IMR-90 (cell line): Measurements from ENCODE around the gene AHR. TPM values are rescaled to one million over a fixed set of nuclear protein-coding genes. Genes with fewer than 3 reads are reported as not detected.
A peak's percentile ranks its signal among the peaks of the same experiment; 100 is the strongest.

Experiments used
- ATAC-seq: fragments of 200-7000 bp; cut with Tn5 transposase; 2 replicates; pipeline ENCODE4 v1.9.1; 2020; ENCODE audit warnings: low read depth, mild to moderate bottlenecking, moderate library complexity
- BruUV-seq: library from RNA; stranded (reverse); fragments of 400-500 nt; replicated peaks from 2 replicates; lab custom pipeline; 2021; lab: Mats Ljungman, UMichigan
- CTCF ChIA-PET: fragments of 300-600 bp; formaldehyde crosslinking; extraction: SDS; loops from one replicate; lab custom pipeline; 2021; ENCODE audit warnings: antibody characterized with exemption; lab: Yijun Ruan, JAX
- POLR2A ChIA-PET: fragments of 300-600 bp; sonication (Branson Sonifier 250); formaldehyde crosslinking; loops from one replicate; lab custom pipeline; 2022; ENCODE audit warnings: antibody characterized with exemption; ENCODE audit not compliant: unreplicated experiment; lab: Charles Lee
- DNase-seq: peaks from one replicate; pipeline ENCODE4 v3.0.0; 2013
- H2AFZ ChIP-seq: replicated peaks from 2 replicates; pipeline ENCODE3; 2013; ENCODE audit warnings: low read length, mild to moderate bottlenecking; ENCODE audit not compliant: poor library complexity
- H2AK5ac ChIP-seq: 2 replicates; pipeline ENCODE4 v1.6.1; 2013; ENCODE audit warnings: low read depth, low read length, inconsistent platforms
- H2AK9ac ChIP-seq: replicated peaks from 2 replicates; pipeline ENCODE3; 2013; ENCODE audit warnings: mild to moderate bottlenecking, low read depth, low read length, moderate library complexity; ENCODE audit not compliant: poor library complexity
- H2BK120ac ChIP-seq: 2 replicates; pipeline ENCODE4 v1.6.1; 2013; ENCODE audit warnings: low read depth, low read length, inconsistent platforms
- H2BK15ac ChIP-seq: 3 replicates; pipeline ENCODE4 v1.6.1; 2013; ENCODE audit warnings: low read depth, low read length, inconsistent platforms
- H2BK20ac ChIP-seq: 2 replicates; pipeline ENCODE4 v1.6.1; 2013; ENCODE audit warnings: low read depth, mild to moderate bottlenecking, inconsistent platforms, low read length, moderate library complexity
- H2BK5ac ChIP-seq: 2 replicates; pipeline ENCODE4 v1.6.1; 2013; ENCODE audit warnings: mild to moderate bottlenecking, low read depth, low read length, inconsistent platforms; ENCODE audit not compliant: poor library complexity, severe bottlenecking
- H3K14ac ChIP-seq: replicated peaks from 2 replicates; pipeline ENCODE4 v1.6.1; 2013; ENCODE audit warnings: low read depth, low read length, inconsistent platforms
- H3K18ac ChIP-seq: 2 replicates; pipeline ENCODE4 v1.6.1; 2013; ENCODE audit warnings: low read depth, low read length, control low read depth
- H3K23ac ChIP-seq: 2 replicates; pipeline ENCODE4 v1.6.1; 2013; ENCODE audit warnings: low read depth, low read length, inconsistent platforms
- H3K27ac ChIP-seq: 2 replicates; pipeline ENCODE4 v1.5.1; 2013; ENCODE audit warnings: mild to moderate bottlenecking, control low read depth, low read length; ENCODE audit not compliant: insufficient read depth
- H3K27me3 ChIP-seq: 2 replicates; pipeline ENCODE4 v1.6.1; 2013; ENCODE audit warnings: low read length; ENCODE audit not compliant: control insufficient read depth, insufficient read depth
- H3K36me3 ChIP-seq: 2 replicates; pipeline ENCODE4 v1.6.1; 2013; ENCODE audit warnings: low read length, mixed read lengths; ENCODE audit not compliant: control insufficient read depth, insufficient read depth
- H3K4ac ChIP-seq: 2 replicates; pipeline ENCODE4 v1.6.1; 2013; ENCODE audit warnings: low read depth, low read length, inconsistent platforms
- H3K4me1 ChIP-seq: 2 replicates; pipeline ENCODE4 v1.6.1; 2013; ENCODE audit warnings: low read length, mixed read lengths; ENCODE audit not compliant: control insufficient read depth, insufficient read depth
- H3K4me2 ChIP-seq: 2 replicates; pipeline ENCODE4 v1.6.1; 2013; ENCODE audit warnings: low read depth, mild to moderate bottlenecking, control low read depth, low read length, moderate library complexity
- H3K4me3 ChIP-seq: 2 replicates; pipeline ENCODE4 v1.5.1; 2013; ENCODE audit warnings: low read depth, mild to moderate bottlenecking, control low read depth, low read length, moderate library complexity; ENCODE audit not compliant: insufficient read depth
- H3K56ac ChIP-seq: 2 replicates; pipeline ENCODE4 v1.6.1; 2013; ENCODE audit warnings: low read length, inconsistent platforms; ENCODE audit not compliant: insufficient read depth; ENCODE audit errors: extremely low read depth
- H3K79me1 ChIP-seq, 2 experiments: 2 replicates each; pipeline ENCODE4 v1.6.1; 2013; ENCODE audit warnings: low read length in 2 of 2, inconsistent platforms in 1 of 2, low read depth in 1 of 2
- H3K9ac ChIP-seq: 2 replicates; pipeline ENCODE4 v1.6.1; 2013; ENCODE audit warnings: low read depth, low read length, control low read depth
- H3K9me1 ChIP-seq: 2 replicates; pipeline ENCODE4 v1.6.1; 2013; ENCODE audit warnings: low read length, inconsistent platforms; ENCODE audit not compliant: insufficient read depth
- H3K9me3 ChIP-seq: 2 replicates; pipeline ENCODE4 v1.6.1; 2013; ENCODE audit warnings: low read length; ENCODE audit not compliant: control insufficient read depth, insufficient read depth
- H4K20me1 ChIP-seq: 2 replicates; pipeline ENCODE4 v1.6.1; 2013; ENCODE audit warnings: low read length, inconsistent platforms; ENCODE audit not compliant: insufficient read depth
- H4K5ac ChIP-seq: 2 replicates; pipeline ENCODE4 v1.6.1; 2013; ENCODE audit warnings: mild to moderate bottlenecking, low read depth, low read length, control low read depth
- H4K8ac ChIP-seq, 2 experiments: 2 replicates each; pipeline ENCODE4 v1.6.1; 2013; ENCODE audit warnings: low read depth in 2 of 2, low read length in 2 of 2, control low read depth in 1 of 2, inconsistent platforms in 1 of 2
- H4K91ac ChIP-seq: 2 replicates; pipeline ENCODE4 v1.6.1; 2013; ENCODE audit warnings: low read depth, low read length, inconsistent platforms; ENCODE audit not compliant: insufficient read depth
- BHLHE40 ChIP-seq: fragments of 150-350 bp; IDR thresholded peaks from 2 replicates; pipeline ENCODE4 v1.6.1; 2016; ENCODE audit warnings: mild to moderate bottlenecking, low read depth, low read length
- CEBPB ChIP-seq: IDR thresholded peaks from 2 replicates; pipeline ENCODE4 v1.6.1; 2012; ENCODE audit warnings: low read depth, low read length, improper control_type of control experiment
- FOS ChIP-seq: fragments of 150-350 bp; IDR thresholded peaks from 2 replicates; pipeline ENCODE4 v1.6.1; 2016; ENCODE audit warnings: low read depth, low read length
- MAFK ChIP-seq: IDR thresholded peaks from 2 replicates; pipeline ENCODE4 v1.6.1; 2012; ENCODE audit warnings: low read depth, low read length, improper control_type of control experiment
- MAZ ChIP-seq: IDR thresholded peaks from 2 replicates; pipeline ENCODE4 v1.6.1; 2012; ENCODE audit warnings: low read depth, mild to moderate bottlenecking, low read length, improper control_type of control experiment, moderate library complexity, borderline replicate concordance
- MXI1 ChIP-seq: IDR thresholded peaks from 2 replicates; pipeline ENCODE4 v1.6.1; 2012; ENCODE audit warnings: low read depth, mild to moderate bottlenecking, low read length, moderate library complexity, borderline replicate concordance
- POLR2A ChIP-seq: IDR thresholded peaks from 2 replicates; pipeline ENCODE4 v1.6.1; 2012; ENCODE audit warnings: mild to moderate bottlenecking, low read depth, low read length
- RAD21 ChIP-seq: IDR thresholded peaks from 2 replicates; pipeline ENCODE4 v1.6.1; 2012; ENCODE audit warnings: low read length, improper control_type of control experiment
- RCOR1 ChIP-seq: IDR thresholded peaks from 2 replicates; pipeline ENCODE4 v1.6.1; 2012; ENCODE audit warnings: mild to moderate bottlenecking, low read length, improper control_type of control experiment; ENCODE audit not compliant: insufficient replicate concordance
- RFX5 ChIP-seq: IDR thresholded peaks from 2 replicates; pipeline ENCODE4 v1.8.0; 2012; ENCODE audit warnings: low read depth, mild to moderate bottlenecking, low read length, moderate library complexity
- SMC3 ChIP-seq: fragments of 150-350 bp; IDR thresholded peaks from 2 replicates; pipeline ENCODE4 v1.6.1; 2016; ENCODE audit warnings: low read depth, mild to moderate bottlenecking, antibody characterized with exemption, low read length, moderate library complexity
- USF2 ChIP-seq: fragments of 150-350 bp; IDR thresholded peaks from 2 replicates; pipeline ENCODE4 v1.6.1; 2017; ENCODE audit warnings: mild to moderate bottlenecking, antibody characterized with exemption, low read length, low read depth
- WGBS, 2 experiments: methylation state at CpG; one replicate each; pipeline versions ENCODE4 v1.1.5 to v1.1.7; 2013; ENCODE audit warnings: missing lambda C conversion rate in 2 of 2; ENCODE audit not compliant: insufficient read length in 1 of 2; ENCODE audit errors: extremely low coverage in 2 of 2; 5-methylcytosine and 5-hydroxymethylcytosine counted together
- dilution Hi-C: fragments of 300-500 bp; cut with HindIII; formaldehyde crosslinking; loops from one replicate; pipeline ENCODE4 v1.14.3; 2018; ENCODE audit warnings: low sequenced_read_pairs; ENCODE audit not compliant: unreplicated experiment
- in situ Hi-C: fragments of 300-500 bp; cut with MboI; formaldehyde crosslinking; loops from 3 replicates; pipeline ENCODE4 v1.14.3; 2019; ENCODE audit warnings: low sequenced_read_pairs, inconsistent platforms, mixed read lengths
- intact Hi-C: fragments of 100-400 bp; cut with micrococcal nuclease; formaldehyde crosslinking; loops from 2 replicates; pipeline ENCODE4 v1.10.0; 2022
- polyA plus RNA-seq, 3 experiments: library from polyadenylated mRNA; depleted of rRNA; stranded (reverse); fragments of >200 nt; gene quantifications; 2 replicates each; pipeline ENCODE4 v1.2.3, GENCODE V29; 2012; ENCODE audit warnings: low replicate concordance in 1 of 3
- total RNA-seq: library from RNA; depleted of rRNA; stranded (reverse); fragments of >200 nt; gene quantifications from 2 replicates; pipeline ENCODE4 v1.2.3, GENCODE V29; 2012
- TF ChIP-seq, protein P1 (sequence below): conservative IDR thresholded peaks from 2 replicates; pipeline ENCODE4 v1.5.1; 2012; ENCODE audit warnings: mild to moderate bottlenecking, low read depth, low read length, improper control_type of control experiment
- TF ChIP-seq, protein P2 (sequence below): fragments of 150-350 bp; IDR thresholded peaks from 2 replicates; pipeline ENCODE4 v1.6.1; 2016; ENCODE audit warnings: low read depth, mild to moderate bottlenecking, low read length, moderate library complexity, borderline replicate concordance

The AHR gene
- total and polyA plus RNA-seq, 2 of the 4 experiments (the other 2 are of a cell fraction): 6.9 to 55.2 TPM

- dilution Hi-C loops: no loop called here
- CTCF ChIA-PET: no interaction called here
Observed at GRCh38 chr7:17357952-17358351, 59.5 kb downstream of the AHR start.

More at GRCh38 chr7:17357952-17358351, 59.5 kb downstream of the AHR start:
- Histone ChIP-seq H3K9me3 (peaks cover 4% of the 10 kb centered on the region), H4K20me1 (no peaks in the 10 kb centered on the region), H3K4me2 (no peak overlapping the region), H3K27ac (no peak overlapping the region), H2AK5ac (no peak overlapping the region), H4K91ac (no peak overlapping the region), H2BK20ac (no peak overlapping the region), H3K36me3 (no peaks in the 10 kb centered on the region), H2BK15ac (no peak overlapping the region), H3K23ac (no peak overlapping the region), H2AK9ac (no peak overlapping the region), H3K9ac (no peak overlapping the region), H4K5ac (no peak overlapping the region), H3K4me1 (peaks cover 2% of the 10 kb centered on the region; the same call in 1 of the 2 replicates), H3K4ac (no peak overlapping the region), H3K18ac (no peak overlapping the region), H3K79me1 (no peaks in the 10 kb centered on the region), H2AFZ (no peak overlapping the region), H3K9me1 (no peaks in the 10 kb centered on the region), H3K4me3 (no peak overlapping the region), H2BK120ac (no peak overlapping the region), H2BK5ac (no peak overlapping the region), H3K27me3 (no peaks in the 10 kb centered on the region), H3K14ac (no peak overlapping the region), H3K56ac (no peak overlapping the region), H4K8ac (no peak overlapping the region)
- in situ Hi-C loops: no loop called here
- BruUV-seq: no TSS peak
- POLR2A ChIA-PET: no interaction called here
- intact Hi-C loops: no loop called here
- DNase-seq: peak; percentile 26
- no peak for ATAC-seq
- TF ChIP-seq POLR2A: no peak
- no peak for TF ChIP-seq FOS
- no peak for TF ChIP-seq RFX5
- TF ChIP-seq MAFK: no peak
- TF ChIP-seq, protein P1, sequence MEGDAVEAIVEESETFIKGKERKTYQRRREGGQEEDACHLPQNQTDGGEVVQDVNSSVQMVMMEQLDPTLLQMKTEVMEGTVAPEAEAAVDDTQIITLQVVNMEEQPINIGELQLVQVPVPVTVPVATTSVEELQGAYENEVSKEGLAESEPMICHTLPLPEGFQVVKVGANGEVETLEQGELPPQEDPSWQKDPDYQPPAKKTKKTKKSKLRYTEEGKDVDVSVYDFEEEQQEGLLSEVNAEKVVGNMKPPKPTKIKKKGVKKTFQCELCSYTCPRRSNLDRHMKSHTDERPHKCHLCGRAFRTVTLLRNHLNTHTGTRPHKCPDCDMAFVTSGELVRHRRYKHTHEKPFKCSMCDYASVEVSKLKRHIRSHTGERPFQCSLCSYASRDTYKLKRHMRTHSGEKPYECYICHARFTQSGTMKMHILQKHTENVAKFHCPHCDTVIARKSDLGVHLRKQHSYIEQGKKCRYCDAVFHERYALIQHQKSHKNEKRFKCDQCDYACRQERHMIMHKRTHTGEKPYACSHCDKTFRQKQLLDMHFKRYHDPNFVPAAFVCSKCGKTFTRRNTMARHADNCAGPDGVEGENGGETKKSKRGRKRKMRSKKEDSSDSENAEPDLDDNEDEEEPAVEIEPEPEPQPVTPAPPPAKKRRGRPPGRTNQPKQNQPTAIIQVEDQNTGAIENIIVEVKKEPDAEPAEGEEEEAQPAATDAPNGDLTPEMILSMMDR: no peak
- TF ChIP-seq BHLHE40: no peak
- no peak for TF ChIP-seq MAZ
- no peak for TF ChIP-seq RCOR1
- TF ChIP-seq SMC3: no peak
- TF ChIP-seq RAD21: no peak
- TF ChIP-seq, protein P2, sequence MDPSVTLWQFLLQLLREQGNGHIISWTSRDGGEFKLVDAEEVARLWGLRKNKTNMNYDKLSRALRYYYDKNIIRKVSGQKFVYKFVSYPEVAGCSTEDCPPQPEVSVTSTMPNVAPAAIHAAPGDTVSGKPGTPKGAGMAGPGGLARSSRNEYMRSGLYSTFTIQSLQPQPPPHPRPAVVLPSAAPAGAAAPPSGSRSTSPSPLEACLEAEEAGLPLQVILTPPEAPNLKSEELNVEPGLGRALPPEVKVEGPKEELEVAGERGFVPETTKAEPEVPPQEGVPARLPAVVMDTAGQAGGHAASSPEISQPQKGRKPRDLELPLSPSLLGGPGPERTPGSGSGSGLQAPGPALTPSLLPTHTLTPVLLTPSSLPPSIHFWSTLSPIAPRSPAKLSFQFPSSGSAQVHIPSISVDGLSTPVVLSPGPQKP: no peak
- TF ChIP-seq CEBPB: no peak
- TF ChIP-seq MXI1: no peak
- no peak for TF ChIP-seq USF2
- WGBS, 2 experiments: no CpG with 5 or more reads among the region's 2 CpGs
